Testis (tissue), 2 donors: ENCODE results near the gene SF3B2.

Source experiments
- CTCF ChIP-seq, 3 experiments: fragments of 450-650 bp in 2 of 3; fragments of 200-600 bp in 1 of 3; sonication (generic) in 1 of 3; IDR thresholded peaks; one replicate each; pipeline ENCODE4 v1.5.1; 2016 to 2019; ENCODE audit warnings: antibody characterized with exemption in 3 of 3, mild to moderate bottlenecking in 2 of 3, moderate library complexity in 1 of 3
- POLR2A ChIP-seq: fragments of 450-650 bp; IDR thresholded peaks from one replicate; pipeline ENCODE4 v1.6.1; 2017; ENCODE audit warnings: antibody characterized with exemption, mild to moderate bottlenecking, moderate library complexity

GRCh38 chr11:66044757-66045156 is 7.4 kb upstream of the SF3B2 start:
- TF ChIP-seq CTCF (IDR thresholded peaks at IDR 0.05) = no peak
- no peak for TF ChIP-seq POLR2A
